ENCODE measurements around the gene GNAZ.

The GNAZ gene

DNA sequence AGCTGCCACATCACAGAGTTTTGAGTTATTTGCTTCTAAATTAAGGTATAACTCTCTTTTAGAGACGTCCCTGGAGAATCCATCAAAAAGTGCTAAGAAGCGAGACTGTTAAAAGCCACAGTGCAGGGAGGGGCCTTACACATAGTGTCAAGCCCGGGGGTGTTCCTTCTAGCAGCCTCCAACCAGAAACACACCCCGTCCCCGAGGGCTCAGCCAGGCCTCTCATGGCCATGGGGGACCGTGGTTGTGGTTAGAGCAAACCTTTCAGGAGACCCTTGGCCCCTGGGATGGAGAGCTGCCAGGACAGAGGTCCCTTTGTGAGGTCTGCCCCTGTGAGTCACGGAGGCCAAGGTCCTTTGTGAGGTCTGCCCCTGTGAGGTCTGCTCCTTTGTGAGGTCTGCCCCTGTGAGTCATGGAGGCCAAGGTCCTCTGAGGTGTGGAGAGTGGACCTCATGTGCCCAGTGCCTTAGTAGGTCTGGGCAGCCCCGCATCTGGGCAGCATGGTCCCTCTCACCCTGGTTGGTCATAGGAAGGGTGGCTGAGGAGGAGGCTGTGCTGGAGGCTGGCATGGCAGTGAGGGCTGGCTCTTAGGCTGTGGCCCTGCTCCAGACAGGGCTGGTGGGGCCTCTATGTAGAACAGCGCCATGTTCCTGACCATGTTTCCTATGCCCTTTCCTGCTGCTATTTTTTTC, 5.4 kb downstream of the GNAZ start:
- no peak overlapping the region for H3K4me3 ChIP-seq (ENCODE audit: low read depth, low read length)

DNA sequence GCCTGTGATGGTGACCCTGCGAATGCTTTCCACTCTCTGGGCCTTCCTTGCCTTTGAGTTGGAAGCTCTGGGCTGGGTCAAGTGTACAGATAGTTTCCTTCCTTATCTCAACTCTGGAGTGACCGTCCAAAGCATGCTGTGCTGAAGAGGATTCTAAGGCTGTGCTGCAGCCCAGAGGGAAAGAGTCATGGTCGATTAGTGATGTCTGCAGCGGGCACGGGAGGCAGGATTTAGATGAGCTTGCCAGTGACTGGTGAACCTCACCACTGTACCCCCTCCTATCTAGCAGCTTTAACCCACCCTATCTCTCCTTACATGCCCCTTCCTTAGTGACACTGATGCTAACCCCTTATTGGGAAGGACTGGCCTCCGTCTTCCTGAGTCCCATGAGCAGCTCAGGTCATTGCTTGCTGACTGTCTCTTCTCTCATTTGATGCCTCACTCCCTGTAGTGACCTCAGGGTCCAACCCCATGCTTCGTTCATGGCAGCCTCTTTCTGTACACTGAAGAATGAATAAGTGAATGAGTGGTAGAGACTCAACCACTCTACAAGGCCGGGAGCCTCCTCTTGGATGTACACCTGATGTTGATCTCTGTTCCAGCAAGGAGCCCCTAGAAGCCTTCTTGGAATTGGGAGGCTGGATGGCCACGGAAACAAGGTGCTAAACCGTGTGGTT, 6.7 kb downstream of the GNAZ start:
- H3K4me3 ChIP-seq (ENCODE audit: low read depth, low read length), result no peak overlapping the region

DNA sequence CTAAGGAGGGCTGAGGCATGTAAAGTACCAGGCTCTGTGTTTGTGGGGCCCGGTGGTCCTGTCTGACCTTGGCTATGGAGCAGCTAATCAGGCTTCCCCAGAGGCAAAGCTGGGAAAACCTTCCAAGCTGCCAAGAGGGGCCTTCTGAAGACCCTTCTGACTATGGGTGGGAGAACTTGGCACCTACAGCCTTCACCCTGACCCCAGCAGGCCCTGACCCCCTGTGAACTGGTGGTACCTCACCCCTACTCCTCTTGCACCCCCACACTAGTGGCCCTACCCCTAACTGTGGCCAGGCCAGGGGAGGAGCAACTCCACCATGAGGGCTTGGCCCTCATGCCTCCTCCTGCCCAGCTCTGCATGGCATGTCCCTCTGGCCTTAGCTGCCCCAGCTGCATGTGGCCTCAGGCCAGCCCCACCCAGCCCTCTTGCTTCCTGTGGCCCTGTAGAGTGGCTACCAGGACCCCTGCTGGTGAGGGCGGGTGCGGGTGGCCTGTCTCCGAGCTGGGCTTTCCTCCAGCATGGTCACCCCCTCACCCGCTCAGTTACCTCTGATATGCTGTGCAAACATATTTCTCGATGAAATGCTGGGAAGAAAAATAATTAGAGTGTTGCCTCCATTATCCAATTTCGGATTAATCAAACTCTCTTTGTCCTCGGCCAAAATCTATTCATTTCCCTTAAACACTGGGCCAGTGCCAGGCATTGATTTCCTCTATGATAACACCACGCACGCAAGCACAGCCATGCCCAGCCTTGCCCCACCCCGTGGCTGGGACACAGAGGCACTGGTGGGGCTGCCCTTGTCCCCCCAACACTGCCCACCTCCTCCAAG, 7.5 kb downstream of the GNAZ start:
- no peak overlapping the region for H3K4me3 ChIP-seq (ENCODE audit: low read depth, low read length)

DNA sequence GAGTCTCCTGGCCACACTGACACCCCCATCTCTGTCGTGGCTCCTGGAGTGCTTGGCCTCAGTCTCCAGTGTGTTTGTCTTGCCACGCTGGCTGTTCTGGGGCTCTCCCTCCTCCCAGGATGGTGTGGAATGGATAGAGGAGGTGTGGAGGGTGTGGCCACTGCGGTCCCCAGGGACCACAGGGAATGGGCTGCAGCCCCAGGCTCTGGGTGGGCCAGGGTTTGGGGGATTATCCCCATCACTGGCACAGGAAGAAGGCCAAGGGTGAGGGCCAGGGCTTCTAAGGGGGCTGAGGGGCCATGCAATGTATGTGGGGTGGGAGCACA, 8.1 kb downstream of the GNAZ start:
- no peak overlapping the region for H3K4me3 ChIP-seq (ENCODE audit: low read depth, low read length)

DNA sequence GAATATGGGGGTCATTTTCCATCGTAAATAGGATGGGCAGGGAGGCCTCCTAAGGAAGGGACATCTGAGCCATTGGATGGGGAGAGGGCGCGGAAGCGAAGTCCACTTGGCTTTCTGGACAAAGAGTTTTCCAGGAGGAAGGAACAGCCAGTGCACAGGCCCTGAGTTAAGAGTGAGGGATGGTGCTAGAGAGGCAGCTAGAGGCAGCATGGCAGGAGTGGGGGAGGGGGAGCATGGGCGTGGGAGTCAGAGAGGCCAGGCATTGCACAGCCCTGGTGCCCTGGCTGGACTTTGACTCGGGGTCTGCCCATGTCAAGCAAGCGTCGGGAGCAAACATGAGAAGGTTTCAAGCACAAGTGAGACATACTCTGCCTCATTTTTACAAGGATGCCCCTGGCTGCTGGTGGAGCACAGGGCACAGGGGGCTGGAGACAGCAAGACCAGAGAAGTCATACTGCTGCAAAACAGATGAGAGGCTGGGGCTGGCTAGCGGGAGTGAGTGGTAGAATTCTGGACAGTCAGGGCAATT, 9.0 kb downstream of the GNAZ start:
- no peak overlapping the region for H3K4me3 ChIP-seq (ENCODE audit: low read depth, low read length)

DNA sequence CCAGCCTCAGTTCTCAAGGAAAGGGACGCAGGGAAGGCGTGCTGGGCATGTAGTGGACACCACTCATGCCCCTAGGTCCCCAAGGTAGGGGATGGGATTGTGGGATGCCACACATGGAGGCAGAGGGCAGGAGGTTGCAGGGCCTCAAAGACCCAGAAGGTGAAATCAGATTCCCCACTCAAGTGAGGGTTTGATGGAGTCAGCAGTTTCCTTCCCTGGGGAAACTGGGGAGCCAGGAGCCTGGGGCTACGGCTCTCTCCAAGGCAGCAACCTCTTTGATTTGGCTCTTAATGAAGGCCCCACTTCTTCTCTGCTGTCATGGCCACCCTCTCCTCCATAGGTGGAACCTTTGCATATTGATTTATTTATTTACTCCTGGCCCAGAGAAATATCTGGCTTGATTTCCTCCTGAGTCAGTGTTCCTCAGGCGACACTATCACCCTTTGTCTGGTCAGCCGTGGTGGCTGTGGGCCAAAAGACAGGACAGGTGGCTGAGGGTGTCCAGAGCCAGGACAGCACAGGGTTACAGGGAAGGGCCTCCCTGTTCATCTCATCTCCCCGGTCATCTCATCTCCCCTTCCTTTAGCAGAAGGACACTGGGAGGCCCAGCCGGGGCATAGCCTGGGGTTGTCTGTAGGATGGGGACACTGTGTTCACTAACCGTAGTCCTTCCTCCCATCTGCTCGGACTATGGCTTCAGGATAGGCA, 9.6 kb downstream of the GNAZ start:
- no peak overlapping the region for H3K4me3 ChIP-seq (ENCODE audit: low read depth, low read length)

DNA sequence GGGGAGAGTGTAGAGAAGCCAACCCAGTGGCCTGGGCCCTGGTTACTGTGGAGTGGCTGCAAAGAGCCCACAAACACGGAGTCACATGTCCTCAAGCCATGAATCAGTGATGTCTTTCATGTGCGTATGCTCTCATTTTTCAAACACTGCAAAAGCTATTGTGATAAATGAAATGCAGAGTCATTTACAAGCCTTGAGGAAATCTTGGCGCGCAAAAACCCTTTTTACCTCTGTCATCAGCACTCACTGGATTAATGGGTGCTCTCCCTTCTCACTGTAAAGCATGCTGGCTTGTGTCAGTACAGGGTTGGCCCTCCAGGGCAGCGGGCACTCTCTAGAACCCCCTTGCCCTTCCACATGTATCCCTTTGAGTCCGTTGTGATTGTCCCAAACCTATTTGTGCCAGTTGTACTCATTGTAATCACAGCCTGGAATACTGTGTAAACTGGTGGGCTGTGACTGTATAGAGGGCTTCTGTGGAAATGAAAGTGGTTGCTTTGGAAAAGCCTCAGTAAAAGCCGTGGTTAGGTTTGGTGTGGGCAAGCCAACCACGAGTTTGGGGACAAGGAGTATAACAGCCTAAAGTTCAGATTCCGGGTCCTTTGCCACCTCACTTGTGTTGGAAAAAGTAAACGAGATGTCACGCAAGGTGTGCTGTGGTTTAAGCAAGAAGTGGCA, 10.4 kb downstream of the GNAZ start:
- H3K4me3 ChIP-seq (ENCODE audit: low read depth, low read length), result no peak overlapping the region

DNA sequence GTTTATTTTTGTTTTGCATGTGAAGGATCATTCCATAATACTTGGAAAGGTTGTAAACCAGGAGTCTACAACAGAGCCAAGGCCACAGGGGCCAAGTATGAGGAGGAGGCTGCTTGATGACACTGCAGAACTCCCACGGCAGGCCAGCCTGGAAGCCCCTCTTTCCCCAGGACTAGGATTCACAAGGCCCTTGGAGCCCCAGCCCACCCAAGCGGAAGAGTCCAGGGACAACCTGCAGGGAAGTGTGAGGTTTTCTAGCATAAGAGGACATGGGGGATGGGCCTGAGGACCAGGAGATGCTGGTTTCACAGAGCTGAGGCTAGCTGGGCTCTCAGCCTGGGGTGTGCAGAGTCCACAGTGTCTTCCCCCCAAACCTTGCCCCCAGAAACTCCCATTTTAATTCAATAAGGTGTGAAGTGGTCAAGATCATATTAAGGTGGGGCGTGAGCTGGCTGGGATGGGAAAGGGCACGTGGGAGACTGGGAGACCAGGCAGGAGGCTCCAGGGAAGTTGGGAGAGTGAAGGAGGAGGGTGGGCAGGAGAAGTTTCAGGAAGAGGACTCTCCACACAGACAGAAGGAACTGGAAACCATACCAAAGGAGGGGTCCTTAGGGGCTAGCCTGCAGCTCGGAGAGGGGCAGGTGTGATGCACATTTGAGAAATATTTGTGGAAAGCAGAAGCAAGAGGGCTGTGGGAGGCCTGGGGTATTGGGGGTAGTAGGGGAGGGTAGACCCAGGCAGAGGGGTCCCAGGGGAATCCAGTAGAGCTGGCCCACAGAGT, 12.4 kb downstream of the GNAZ start:
- no peak overlapping the region for H3K4me3 ChIP-seq (ENCODE audit: low read depth, low read length)

DNA sequence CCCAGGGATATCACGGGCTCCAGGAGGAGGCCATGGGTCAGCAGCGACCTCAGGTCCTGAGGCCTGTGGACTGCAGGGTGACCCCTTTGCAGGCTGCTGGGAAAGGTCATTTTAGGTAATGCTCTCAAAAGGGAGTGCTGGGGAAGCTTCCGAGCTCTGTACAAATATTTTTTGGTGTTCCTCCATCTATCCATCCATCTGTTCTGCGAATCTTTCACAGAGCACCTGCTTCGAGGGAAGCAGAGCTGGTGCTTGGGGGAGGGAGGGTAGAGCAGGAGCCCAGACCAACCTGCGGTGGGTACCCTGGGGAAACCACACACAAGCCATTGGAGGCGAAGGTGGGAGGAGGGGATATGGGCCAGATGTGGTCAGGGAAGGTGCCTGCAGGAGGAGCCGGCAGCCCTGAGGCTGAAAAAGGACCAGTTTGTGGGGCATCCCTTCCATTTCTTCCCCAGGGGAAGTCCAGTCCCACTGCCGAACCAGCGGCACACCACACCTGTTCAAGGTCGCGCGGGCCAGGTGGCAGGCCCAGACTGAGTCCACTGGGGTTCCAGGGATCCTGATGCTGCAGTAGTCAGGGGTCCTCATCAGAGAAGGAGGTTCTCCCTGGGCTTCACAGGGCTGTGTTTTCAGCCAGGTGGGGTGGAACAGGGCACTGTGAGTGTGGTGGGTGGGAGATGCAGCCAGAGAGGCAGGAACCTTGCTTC, 13.1 kb downstream of the GNAZ start:
- H3K4me3 ChIP-seq (ENCODE audit: low read depth, low read length), result no peak overlapping the region

DNA sequence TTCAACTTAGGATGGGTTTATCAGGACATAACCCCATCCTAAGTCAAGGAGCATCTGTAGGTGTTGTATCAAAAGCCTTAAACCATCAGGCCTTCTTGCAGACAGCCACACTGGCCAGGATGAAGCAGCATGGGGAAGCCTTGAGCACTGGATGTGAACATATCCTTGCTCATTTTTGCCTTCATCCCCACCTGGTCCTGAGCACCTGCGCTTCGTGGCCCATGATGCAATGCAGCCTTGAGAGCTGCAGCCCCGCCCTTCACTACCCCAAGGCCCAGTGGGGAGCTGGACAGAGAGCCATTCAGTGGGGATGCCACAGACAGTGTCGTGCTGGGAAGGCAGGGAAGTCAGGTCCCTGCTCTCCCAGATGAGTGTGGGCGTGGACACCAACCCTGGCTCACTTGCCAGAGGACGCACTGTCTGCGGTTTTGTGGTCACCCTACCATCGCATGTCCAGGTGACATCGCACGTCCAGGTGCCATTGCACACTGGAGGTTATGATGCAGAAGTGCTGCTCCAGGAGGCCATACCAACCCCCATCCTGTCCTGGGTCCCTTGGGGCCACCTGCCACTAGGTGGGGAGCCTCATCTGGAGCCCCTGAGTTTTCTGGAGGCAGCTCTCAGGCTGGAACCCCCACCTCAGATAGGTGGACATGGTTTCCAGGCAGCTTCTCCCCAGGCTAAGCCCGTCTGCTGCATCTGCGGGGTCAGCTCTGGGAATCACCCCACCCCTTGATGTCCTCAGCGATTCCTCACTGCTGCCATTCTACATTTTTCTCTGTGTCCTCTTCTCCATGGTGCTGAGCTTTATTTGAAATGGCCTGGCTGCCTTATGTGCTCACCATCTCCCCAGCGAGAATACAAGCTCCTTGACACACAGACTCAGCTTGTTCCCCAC, 14.4 kb downstream of the GNAZ start:
- no peak overlapping the region for H3K4me3 ChIP-seq (ENCODE audit: low read depth, low read length)

DNA sequence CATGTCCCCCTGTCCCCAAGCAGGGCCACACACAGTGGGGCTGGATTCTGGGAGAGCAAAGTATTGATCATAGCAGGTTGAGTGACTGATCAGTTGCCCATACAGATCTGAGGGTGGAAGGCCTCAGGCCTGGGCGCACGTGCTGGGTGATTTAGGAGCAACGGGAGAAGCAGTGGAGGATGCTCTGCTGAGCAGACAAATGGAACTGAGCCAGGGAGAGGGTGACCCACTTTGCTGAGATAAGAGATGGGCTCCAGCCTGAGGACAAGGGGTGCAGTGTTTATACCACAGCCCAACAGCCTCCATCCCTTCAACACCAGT, 15.0 kb downstream of the GNAZ start:
- H3K4me3 ChIP-seq (ENCODE audit: low read depth, low read length), result no peak overlapping the region

DNA sequence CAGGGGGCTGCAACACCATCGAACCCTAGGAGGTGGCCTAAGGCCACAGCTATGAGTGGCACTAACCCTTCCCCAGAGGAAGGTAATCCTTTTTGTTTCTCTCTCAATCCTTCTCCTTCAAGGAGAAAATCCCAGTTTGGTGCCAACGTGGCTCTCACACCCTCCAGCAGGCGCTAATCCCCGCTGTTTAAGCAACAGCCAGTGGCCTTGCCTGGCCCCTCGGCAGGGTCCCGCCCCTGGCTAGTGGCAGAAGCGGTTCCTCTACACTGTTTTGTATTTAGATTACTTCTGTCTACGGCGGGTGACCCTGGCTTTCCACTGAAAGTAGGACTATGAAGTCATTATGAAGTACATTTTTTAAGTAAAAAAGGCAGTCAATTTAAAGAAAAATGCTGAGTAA, 15.5 kb downstream of the GNAZ start:
- no peak overlapping the region for H3K4me3 ChIP-seq (ENCODE audit: low read depth, low read length)

DNA sequence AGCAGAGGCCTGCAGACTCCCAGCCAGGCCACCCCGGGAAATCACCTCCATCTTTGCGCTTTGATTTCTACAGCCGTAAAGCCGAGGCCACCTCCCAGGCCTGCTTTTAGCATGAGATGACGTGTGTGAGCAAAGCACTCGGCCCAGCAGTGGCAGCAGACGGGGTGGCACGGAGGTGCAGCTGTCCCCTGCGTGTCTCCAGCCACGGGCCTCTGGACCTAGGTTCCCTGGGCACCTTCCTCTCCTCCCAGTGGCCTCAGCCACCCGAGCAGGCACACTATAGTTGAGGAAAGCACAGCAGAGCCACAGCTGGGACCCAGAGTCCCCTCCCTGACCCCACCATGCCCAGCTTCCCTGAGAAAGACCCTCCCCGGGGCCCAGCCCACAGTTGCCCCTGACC, 15.9 kb downstream of the GNAZ start:
- H3K4me3 ChIP-seq (ENCODE audit: low read depth, low read length), result no peak overlapping the region

DNA sequence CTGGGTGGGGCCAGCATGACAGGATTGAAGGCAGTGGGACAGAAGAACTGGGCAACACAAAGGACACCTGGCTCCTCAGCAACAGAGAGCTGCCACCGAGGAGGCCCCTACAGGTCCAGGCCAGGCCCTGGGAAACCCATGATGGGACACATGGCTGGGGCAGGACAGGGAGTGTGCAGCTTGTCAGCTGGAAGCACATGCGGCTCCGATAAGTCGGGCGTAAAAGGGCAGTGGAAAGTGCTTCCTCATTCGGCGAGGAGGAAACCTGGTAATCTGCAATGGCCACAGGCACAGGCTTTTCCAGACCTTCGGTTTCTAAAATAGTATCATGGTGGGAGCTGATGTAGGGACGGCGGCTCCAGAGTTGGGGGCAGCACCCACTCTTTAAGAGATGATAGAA, 16.5 kb downstream of the GNAZ start:
- no peak overlapping the region for H3K4me3 ChIP-seq (ENCODE audit: low read depth, low read length)

DNA sequence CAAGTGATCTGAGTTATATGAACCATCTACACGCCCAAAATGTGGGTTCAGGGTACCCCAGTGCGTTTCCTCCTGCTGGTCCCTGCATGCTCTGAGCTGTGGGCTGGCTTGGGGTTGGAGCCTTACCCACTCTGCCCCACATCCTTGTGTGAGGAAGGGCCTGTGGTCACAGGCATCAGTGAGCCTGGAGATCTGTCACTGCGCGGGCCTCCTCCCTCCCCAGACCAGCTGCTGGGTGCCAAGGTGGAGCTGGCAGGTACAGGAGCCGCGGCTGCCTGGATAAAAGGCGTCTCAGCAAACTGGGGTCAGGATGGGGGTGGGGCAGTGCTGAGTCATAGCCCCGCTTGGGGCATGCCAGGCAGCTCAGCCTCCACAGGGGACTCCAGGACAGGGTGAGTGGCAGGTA, 17.9 kb downstream of the GNAZ start:
- no peak overlapping the region for H3K4me3 ChIP-seq (ENCODE audit: low read depth, low read length)

DNA sequence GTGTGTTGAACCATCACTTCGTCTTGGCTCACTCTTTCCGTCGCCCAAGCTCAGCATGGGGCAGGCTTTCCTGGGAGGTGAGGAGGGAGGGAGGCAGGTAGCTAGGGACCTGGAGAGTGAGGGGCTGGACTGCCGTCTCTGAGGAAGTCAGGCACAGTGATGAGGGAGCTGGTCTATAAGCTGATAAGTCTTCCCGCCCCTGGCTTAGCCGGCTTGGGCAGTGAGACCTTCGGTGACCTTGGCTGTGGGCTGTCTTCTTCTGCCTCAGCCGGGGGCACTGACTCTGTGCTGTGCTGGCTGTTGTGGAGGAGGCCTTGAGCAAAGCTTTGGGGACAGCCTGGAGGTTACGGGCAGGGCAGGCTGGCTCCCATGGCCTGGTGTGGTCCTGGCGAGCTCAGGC, 18.7 kb downstream of the GNAZ start:
- H3K4me3 ChIP-seq (ENCODE audit: low read depth, low read length), result no peak overlapping the region

DNA sequence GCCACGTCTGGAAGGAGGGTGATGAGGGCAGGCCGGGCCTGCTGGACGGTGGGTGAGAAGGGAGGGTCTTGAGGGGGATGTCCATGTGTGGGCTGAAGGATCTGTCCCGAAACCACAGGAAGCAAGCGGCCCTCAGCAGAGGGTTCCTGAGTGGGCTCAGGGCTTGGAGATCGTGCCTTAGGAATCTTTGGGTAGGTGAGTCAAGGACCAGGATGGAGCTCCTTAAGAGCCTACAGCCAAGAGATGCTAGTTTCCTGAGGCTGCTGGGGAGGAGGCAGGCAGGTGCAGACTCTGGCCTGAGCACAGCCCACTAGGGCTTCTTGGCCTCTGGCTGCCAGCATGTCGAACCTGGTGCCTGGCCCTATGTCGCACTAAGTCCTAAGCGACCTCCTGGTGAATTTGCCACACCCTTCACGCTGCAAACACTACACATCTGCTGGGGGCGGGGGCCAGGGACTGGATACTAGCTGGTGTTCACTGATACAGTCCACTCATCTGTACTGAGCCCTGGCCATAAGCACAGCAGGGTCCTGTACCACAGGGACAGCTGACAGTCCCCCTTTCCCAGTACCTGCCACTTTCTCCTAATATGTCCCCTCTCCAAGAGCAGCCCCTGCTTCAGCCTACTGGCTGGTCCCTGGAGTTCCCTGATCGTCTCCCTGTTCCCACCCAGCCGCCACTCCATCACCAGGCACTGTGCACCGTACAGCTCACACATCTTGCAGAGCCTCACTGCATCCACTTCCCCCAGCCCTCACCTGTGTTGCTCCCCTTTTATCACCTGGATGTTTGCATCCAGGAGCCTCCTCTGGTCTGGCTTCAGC, 19.5 kb downstream of the GNAZ start:
- no peak overlapping the region for H3K4me3 ChIP-seq (ENCODE audit: low read depth, low read length)

DNA sequence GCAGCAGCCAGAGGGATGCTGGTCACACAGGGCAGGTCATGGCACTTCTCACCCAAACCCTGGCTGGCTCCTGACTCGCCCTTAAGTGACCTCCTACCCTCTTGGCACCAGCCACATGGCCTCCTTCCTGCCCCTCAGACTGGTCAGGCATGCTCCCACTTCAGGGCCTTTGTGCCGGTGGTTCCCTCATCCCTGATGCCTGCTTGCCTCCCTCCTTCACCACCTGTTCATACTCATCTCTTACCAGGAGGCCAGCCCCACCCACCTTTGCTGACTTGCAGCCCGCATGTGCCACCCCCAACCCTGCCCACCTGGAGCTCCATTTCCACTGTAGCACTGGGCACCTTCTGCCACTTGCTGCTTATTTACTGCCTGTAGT, 20.1 kb downstream of the GNAZ start:
- H3K4me3 ChIP-seq (ENCODE audit: low read depth, low read length), result no peak overlapping the region

Measured in iPS-11a (cell line).